IMR-90 (cell line): ENCODE measurements around the gene SEPTIN8. TPM values are rescaled to one million over a fixed set of nuclear protein-coding genes. Genes with fewer than 3 reads are reported as not detected.

ENCODE experiments used
- ATAC-seq: fragments of 200-7000 bp; cut with Tn5 transposase; 2 replicates; pipeline ENCODE4 v1.9.1; 2020; ENCODE audit warnings: low read depth, mild to moderate bottlenecking, moderate library complexity
- BruUV-seq: library from RNA; stranded (reverse); fragments of 400-500 nt; replicated peaks from 2 replicates; lab custom pipeline; 2021; lab: Mats Ljungman, UMichigan
- CTCF ChIA-PET: fragments of 300-600 bp; formaldehyde crosslinking; extraction: SDS; loops from one replicate; lab custom pipeline; 2021; ENCODE audit warnings: antibody characterized with exemption; lab: Yijun Ruan, JAX
- POLR2A ChIA-PET: fragments of 300-600 bp; sonication (Branson Sonifier 250); formaldehyde crosslinking; loops from one replicate; lab custom pipeline; 2022; ENCODE audit warnings: antibody characterized with exemption; ENCODE audit not compliant: unreplicated experiment; lab: Charles Lee
- DNase-seq: peaks from one replicate; pipeline ENCODE4 v3.0.0; 2013
- H2AFZ ChIP-seq: replicated peaks from 2 replicates; pipeline ENCODE3; 2013; ENCODE audit warnings: low read length, mild to moderate bottlenecking; ENCODE audit not compliant: poor library complexity
- H2AK5ac ChIP-seq: 2 replicates; pipeline ENCODE4 v1.6.1; 2013; ENCODE audit warnings: low read depth, low read length, inconsistent platforms
- H2AK9ac ChIP-seq: replicated peaks from 2 replicates; pipeline ENCODE3; 2013; ENCODE audit warnings: mild to moderate bottlenecking, low read depth, low read length, moderate library complexity; ENCODE audit not compliant: poor library complexity
- H2BK120ac ChIP-seq: 2 replicates; pipeline ENCODE4 v1.6.1; 2013; ENCODE audit warnings: low read depth, low read length, inconsistent platforms
- H2BK15ac ChIP-seq: 3 replicates; pipeline ENCODE4 v1.6.1; 2013; ENCODE audit warnings: low read depth, low read length, inconsistent platforms
- H2BK20ac ChIP-seq: 2 replicates; pipeline ENCODE4 v1.6.1; 2013; ENCODE audit warnings: low read depth, mild to moderate bottlenecking, inconsistent platforms, low read length, moderate library complexity
- H2BK5ac ChIP-seq: 2 replicates; pipeline ENCODE4 v1.6.1; 2013; ENCODE audit warnings: mild to moderate bottlenecking, low read depth, low read length, inconsistent platforms; ENCODE audit not compliant: poor library complexity, severe bottlenecking
- H3K14ac ChIP-seq: replicated peaks from 2 replicates; pipeline ENCODE4 v1.6.1; 2013; ENCODE audit warnings: low read depth, low read length, inconsistent platforms
- H3K18ac ChIP-seq: 2 replicates; pipeline ENCODE4 v1.6.1; 2013; ENCODE audit warnings: low read depth, low read length, control low read depth
- H3K23ac ChIP-seq: 2 replicates; pipeline ENCODE4 v1.6.1; 2013; ENCODE audit warnings: low read depth, low read length, inconsistent platforms
- H3K27ac ChIP-seq: 2 replicates; pipeline ENCODE4 v1.5.1; 2013; ENCODE audit warnings: mild to moderate bottlenecking, control low read depth, low read length; ENCODE audit not compliant: insufficient read depth
- H3K27me3 ChIP-seq: 2 replicates; pipeline ENCODE4 v1.6.1; 2013; ENCODE audit warnings: low read length; ENCODE audit not compliant: control insufficient read depth, insufficient read depth
- H3K36me3 ChIP-seq: 2 replicates; pipeline ENCODE4 v1.6.1; 2013; ENCODE audit warnings: low read length, mixed read lengths; ENCODE audit not compliant: control insufficient read depth, insufficient read depth
- H3K4ac ChIP-seq: 2 replicates; pipeline ENCODE4 v1.6.1; 2013; ENCODE audit warnings: low read depth, low read length, inconsistent platforms
- H3K4me1 ChIP-seq: 2 replicates; pipeline ENCODE4 v1.6.1; 2013; ENCODE audit warnings: low read length, mixed read lengths; ENCODE audit not compliant: control insufficient read depth, insufficient read depth
- H3K4me2 ChIP-seq: 2 replicates; pipeline ENCODE4 v1.6.1; 2013; ENCODE audit warnings: low read depth, mild to moderate bottlenecking, control low read depth, low read length, moderate library complexity
- H3K4me3 ChIP-seq: 2 replicates; pipeline ENCODE4 v1.5.1; 2013; ENCODE audit warnings: low read depth, mild to moderate bottlenecking, control low read depth, low read length, moderate library complexity; ENCODE audit not compliant: insufficient read depth
- H3K56ac ChIP-seq: 2 replicates; pipeline ENCODE4 v1.6.1; 2013; ENCODE audit warnings: low read length, inconsistent platforms; ENCODE audit not compliant: insufficient read depth; ENCODE audit errors: extremely low read depth
- H3K79me1 ChIP-seq, 2 experiments: 2 replicates each; pipeline ENCODE4 v1.6.1; 2013; ENCODE audit warnings: low read length in 2 of 2, inconsistent platforms in 1 of 2, low read depth in 1 of 2
- H3K9ac ChIP-seq: 2 replicates; pipeline ENCODE4 v1.6.1; 2013; ENCODE audit warnings: low read depth, low read length, control low read depth
- H3K9me1 ChIP-seq: 2 replicates; pipeline ENCODE4 v1.6.1; 2013; ENCODE audit warnings: low read length, inconsistent platforms; ENCODE audit not compliant: insufficient read depth
- H3K9me3 ChIP-seq: 2 replicates; pipeline ENCODE4 v1.6.1; 2013; ENCODE audit warnings: low read length; ENCODE audit not compliant: control insufficient read depth, insufficient read depth
- H4K20me1 ChIP-seq: 2 replicates; pipeline ENCODE4 v1.6.1; 2013; ENCODE audit warnings: low read length, inconsistent platforms; ENCODE audit not compliant: insufficient read depth
- H4K5ac ChIP-seq: 2 replicates; pipeline ENCODE4 v1.6.1; 2013; ENCODE audit warnings: mild to moderate bottlenecking, low read depth, low read length, control low read depth
- H4K8ac ChIP-seq, 2 experiments: 2 replicates each; pipeline ENCODE4 v1.6.1; 2013; ENCODE audit warnings: low read depth in 2 of 2, low read length in 2 of 2, control low read depth in 1 of 2, inconsistent platforms in 1 of 2
- H4K91ac ChIP-seq: 2 replicates; pipeline ENCODE4 v1.6.1; 2013; ENCODE audit warnings: low read depth, low read length, inconsistent platforms; ENCODE audit not compliant: insufficient read depth
- MAFK ChIP-seq: IDR thresholded peaks from 2 replicates; pipeline ENCODE4 v1.6.1; 2012; ENCODE audit warnings: low read depth, low read length, improper control_type of control experiment
- MXI1 ChIP-seq: IDR thresholded peaks from 2 replicates; pipeline ENCODE4 v1.6.1; 2012; ENCODE audit warnings: low read depth, mild to moderate bottlenecking, low read length, moderate library complexity, borderline replicate concordance
- WGBS, 2 experiments: methylation state at CpG; one replicate each; pipeline versions ENCODE4 v1.1.5 to v1.1.7; 2013; ENCODE audit warnings: missing lambda C conversion rate in 2 of 2; ENCODE audit not compliant: insufficient read length in 1 of 2; ENCODE audit errors: extremely low coverage in 2 of 2; 5-methylcytosine and 5-hydroxymethylcytosine counted together
- dilution Hi-C: fragments of 300-500 bp; cut with HindIII; formaldehyde crosslinking; loops from one replicate; pipeline ENCODE4 v1.14.3; 2018; ENCODE audit warnings: low sequenced_read_pairs; ENCODE audit not compliant: unreplicated experiment
- in situ Hi-C: fragments of 300-500 bp; cut with MboI; formaldehyde crosslinking; loops from 3 replicates; pipeline ENCODE4 v1.14.3; 2019; ENCODE audit warnings: low sequenced_read_pairs, inconsistent platforms, mixed read lengths
- intact Hi-C: fragments of 100-400 bp; cut with micrococcal nuclease; formaldehyde crosslinking; loops from 2 replicates; pipeline ENCODE4 v1.10.0; 2022
- polyA plus RNA-seq, 3 experiments: library from polyadenylated mRNA; depleted of rRNA; stranded (reverse); fragments of >200 nt; gene quantifications; 2 replicates each; pipeline ENCODE4 v1.2.3, GENCODE V29; 2012; ENCODE audit warnings: low replicate concordance in 1 of 3
- total RNA-seq: library from RNA; depleted of rRNA; stranded (reverse); fragments of >200 nt; gene quantifications from 2 replicates; pipeline ENCODE4 v1.2.3, GENCODE V29; 2012

SEPTIN8 gene
- total and polyA plus RNA-seq, 2 of the 4 experiments (the other 2 are of a cell fraction): 56.2 to 67.2 TPM

DNA sequence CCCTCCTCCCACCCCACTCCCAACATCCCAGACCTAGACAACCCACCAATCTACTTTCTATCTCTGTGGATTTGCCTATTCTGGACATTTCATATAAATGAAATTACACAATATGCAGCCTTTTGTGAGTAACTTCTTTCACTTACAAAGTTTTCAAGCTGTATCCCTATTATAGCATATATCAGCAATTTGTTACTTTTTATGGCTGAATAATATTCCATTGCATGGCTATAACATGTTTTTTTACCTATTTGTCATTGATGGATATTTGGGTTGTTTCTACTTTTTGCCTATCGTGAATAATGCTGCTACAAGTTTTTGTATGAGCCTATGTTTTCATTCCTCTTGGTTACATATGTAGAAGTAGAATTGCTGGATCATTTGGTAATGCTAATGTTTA lies 37.8 kb downstream of the SEPTIN8 start:
- Histone ChIP-seq H2AK9ac (no peak overlapping the region), H3K27me3 (no peaks in the 10 kb centered on the region; the same call in 1 of the 2 replicates), H3K56ac (no peak overlapping the region), H4K20me1 (no peaks in the 10 kb centered on the region), H3K9ac (no peak overlapping the region), H3K23ac (no peak overlapping the region), H3K18ac (no peak overlapping the region), H2BK5ac (no peak overlapping the region), H3K9me1 (0 out of 2 replicates have a peak, but pooled peaks cover 3% of the 10 kb centered on the region), H3K4me1 (no peaks in the 10 kb centered on the region), H2BK20ac (no peak overlapping the region), H4K8ac (no peak overlapping the region), H3K27ac (no peak overlapping the region), H2AK5ac (no peak overlapping the region), H2AFZ (no peak overlapping the region), H2BK15ac (no peak overlapping the region), H3K36me3 (no peaks in the 10 kb centered on the region), H3K4me3 (no peak overlapping the region), H3K14ac (no peak overlapping the region), H3K9me3 (peaks cover 5% of the 10 kb centered on the region; the same call in 1 of the 2 replicates), H4K91ac (no peak overlapping the region), H3K4me2 (no peak overlapping the region), H3K79me1 (peaks cover 12 to 13% of the 10 kb centered on the region in 2 experiments; a peak in 3 of 4 replicates), H4K5ac (no peak overlapping the region), H3K4ac (no peak overlapping the region), H2BK120ac (no peak overlapping the region)
- no peak for TF ChIP-seq MXI1
- TF ChIP-seq MAFK: 0 out of 2 replicates have a peak, but pooled peaks have one; percentile 18
- intact Hi-C loops: no loop called here
- ChIA-PET CTCF (interaction anchor here (0.6 kb wide), 1 partner anchor 48 kb away, joined by 3 read pairs; no protein-coding TSS in a partner anchor), POLR2A (no interaction called here)
- dilution Hi-C loops: no loop called here
- no peak for ATAC-seq
- in situ Hi-C loops: no loop called here
- BruUV-seq: no TSS peak
- WGBS, 2 experiments: no CpG with 5 or more reads among the region's 1 CpG
- DNase-seq: no peak
